Measurements from ENCODE around the gene APP.

GRCh38 chr21:26070822-26071425, 99.6 kb downstream of the APP start:
- TF ChIP-seq, protein P1, sequence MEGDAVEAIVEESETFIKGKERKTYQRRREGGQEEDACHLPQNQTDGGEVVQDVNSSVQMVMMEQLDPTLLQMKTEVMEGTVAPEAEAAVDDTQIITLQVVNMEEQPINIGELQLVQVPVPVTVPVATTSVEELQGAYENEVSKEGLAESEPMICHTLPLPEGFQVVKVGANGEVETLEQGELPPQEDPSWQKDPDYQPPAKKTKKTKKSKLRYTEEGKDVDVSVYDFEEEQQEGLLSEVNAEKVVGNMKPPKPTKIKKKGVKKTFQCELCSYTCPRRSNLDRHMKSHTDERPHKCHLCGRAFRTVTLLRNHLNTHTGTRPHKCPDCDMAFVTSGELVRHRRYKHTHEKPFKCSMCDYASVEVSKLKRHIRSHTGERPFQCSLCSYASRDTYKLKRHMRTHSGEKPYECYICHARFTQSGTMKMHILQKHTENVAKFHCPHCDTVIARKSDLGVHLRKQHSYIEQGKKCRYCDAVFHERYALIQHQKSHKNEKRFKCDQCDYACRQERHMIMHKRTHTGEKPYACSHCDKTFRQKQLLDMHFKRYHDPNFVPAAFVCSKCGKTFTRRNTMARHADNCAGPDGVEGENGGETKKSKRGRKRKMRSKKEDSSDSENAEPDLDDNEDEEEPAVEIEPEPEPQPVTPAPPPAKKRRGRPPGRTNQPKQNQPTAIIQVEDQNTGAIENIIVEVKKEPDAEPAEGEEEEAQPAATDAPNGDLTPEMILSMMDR (conservative IDR thresholded peaks at IDR 0.05; ENCODE audit: low read depth, low read length), result no peak
- TF ChIP-seq EZH2 (IDR thresholded peaks at IDR 0.05; ENCODE audit: low read length, unreplicated experiment), result no peak
- TF ChIP-seq EZH2phosphoT487 (IDR thresholded peaks at IDR 0.05; ENCODE audit: borderline replicate concordance, low read length), result no peak

All from PC-3 (cell line).